ENCODE data around the gene DRC7.

DNA sequence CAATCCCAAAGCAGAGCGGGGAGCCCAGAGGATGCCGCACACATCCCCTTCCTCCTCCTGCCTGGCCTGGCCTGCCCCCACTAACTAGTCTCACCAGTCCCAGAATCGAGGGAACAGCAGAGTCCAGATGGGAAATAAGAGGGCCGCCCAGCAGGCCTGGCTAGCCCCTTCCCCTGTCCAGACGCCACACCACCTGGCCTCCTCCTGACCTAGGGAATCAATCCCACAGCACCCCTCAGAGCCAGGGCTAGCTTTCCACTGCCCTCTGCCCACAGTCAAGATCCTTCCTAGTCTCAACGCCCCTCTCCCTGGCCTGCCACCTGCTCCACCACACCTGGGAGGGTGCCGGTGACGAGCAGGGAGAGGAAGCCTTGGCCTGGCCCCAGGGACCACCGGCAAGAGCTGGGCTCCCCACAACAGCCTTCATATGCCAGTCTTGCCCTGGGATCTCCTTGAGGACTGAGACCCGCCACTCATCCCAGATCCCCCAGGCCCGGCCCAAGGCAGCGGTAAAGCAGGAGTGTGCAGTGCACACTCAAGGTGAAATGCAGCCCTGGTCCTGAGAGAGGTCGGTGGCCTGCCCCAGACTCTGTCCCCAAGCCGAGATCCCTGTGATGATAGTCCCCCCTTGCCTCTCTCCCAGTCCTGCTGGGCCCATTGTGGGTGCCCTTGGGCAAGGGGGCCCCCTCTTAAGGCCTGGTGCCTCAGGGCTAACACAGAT is 68.8 kb downstream of the DRC7 start:
- TF ChIP-seq POLR2AphosphoS5 (IDR thresholded peaks at IDR 0.05; ENCODE audit: low read depth, low read length) (no peak), POLR2A (IDR thresholded peaks at IDR 0.05; ENCODE audit: low read depth, low read length) (no peak), SPI1 (IDR thresholded peaks at IDR 0.05; ENCODE audit: low read depth, low read length) (no peak), TAF1 (IDR thresholded peaks at IDR 0.05; ENCODE audit: low read depth, low read length) (no peak), PAX5 (IDR thresholded peaks at IDR 0.05; ENCODE audit: insufficient read depth, low read length, severe bottlenecking) (no peak), POU2F2 (IDR thresholded peaks at IDR 0.05; ENCODE audit: low read depth, low read length) (no peak)
